PFSK-1 (cell line): ENCODE results near the gene NCSTN.

Source experiments
- POLR2AphosphoS5 ChIP-seq: IDR thresholded peaks from 2 replicates; pipeline ENCODE4 v1.6.1; 2012; ENCODE audit warnings: low read depth, mild to moderate bottlenecking, control low read depth, low read length, moderate library complexity
- SIN3A ChIP-seq: IDR thresholded peaks from 2 replicates; pipeline ENCODE4 v1.6.1; 2012; ENCODE audit warnings: mild to moderate bottlenecking, low read length, moderate library complexity, borderline replicate concordance; ENCODE audit not compliant: insufficient read depth

- TF ChIP-seq POLR2AphosphoS5 (no peak), SIN3A (no peak)
Measured at GRCh38 chr1:160406131-160406968, 63.2 kb downstream of the NCSTN start.
